Occipital lobe (tissue), 2 donors: ENCODE measurements around the gene RRH. TPM values are rescaled to one million over a fixed set of nuclear protein-coding genes. Genes with fewer than 3 reads are reported as not detected.
"Not testable (repeated sequence)": the region's sequence is repeated elsewhere in the genome, so short reads cannot be mapped to it uniquely, and the experiment has no call there.

Experiments
- DNase-seq: peaks from one replicate; lab custom pipeline; 2025; lab: John Stamatoyannopoulos, UW
- total RNA-seq: library from RNA; depleted of rRNA; stranded (reverse); fragments of >200 nt; gene quantifications from one replicate; pipeline ENCODE4 v1.2.3, GENCODE V29; 2014

The RRH gene
- total RNA-seq, 1 donor from 2014 or later = not detected

- DNase-seq = no peak
Measured at GRCh38 chr4:109846395-109847098, 18.8 kb downstream of the RRH start.

GRCh38 chr4:109847896-109848442 is 20.2 kb downstream of the RRH start, which contains the start of gene LRIT3:
Gene LRIT3 (plus strand): TSS chr4:109848107. CDS start chr4:109848202, 95 bp downstream.
- DNase-seq = no peak

- DNase-seq = no peak
Measured at GRCh38 chr4:109848501-109848900, 20.7 kb downstream of the RRH start.

GRCh38 chr4:109850601-109851000 is 22.8 kb downstream of the RRH start:
- no peak for DNase-seq

- DNase-seq = not testable (repeated sequence)
Measured at GRCh38 chr4:109859426-109860300, 31.9 kb downstream of the RRH start.

- DNase-seq = no peak
Measured at GRCh38 chr4:109861271-109861670, 33.5 kb downstream of the RRH start.

- no peak for DNase-seq
Measured at GRCh38 chr4:109861916-109862511, 34.2 kb downstream of the RRH start.

- no peak for DNase-seq
Measured at GRCh38 chr4:109864134-109864533, 36.4 kb downstream of the RRH start.

- DNase-seq = no peak
Measured at GRCh38 chr4:109870061-109870460, 42.3 kb downstream of the RRH start.

- DNase-seq = no peak
Measured at GRCh38 chr4:109872065-109872464, 44.3 kb downstream of the RRH start.

- DNase-seq = no peak
Measured at GRCh38 chr4:109872950-109873656, 45.3 kb downstream of the RRH start.

GRCh38 chr4:109873791-109874514 is 46.2 kb downstream of the RRH start:
- no peak for DNase-seq

- no peak for DNase-seq
Measured at GRCh38 chr4:109875106-109875505, 47.3 kb downstream of the RRH start.

- not testable (repeated sequence) for DNase-seq
Measured at GRCh38 chr4:109875553-109875952, 47.8 kb downstream of the RRH start.

- no peak for DNase-seq
Measured at GRCh38 chr4:109876634-109877265, 49.0 kb downstream of the RRH start.

GRCh38 chr4:109877400-109877799 is 49.6 kb downstream of the RRH start:
- DNase-seq = no peak

GRCh38 chr4:109878355-109878754 is 50.6 kb downstream of the RRH start:
- no peak for DNase-seq

GRCh38 chr4:109879081-109879480 is 51.3 kb downstream of the RRH start:
- DNase-seq = no peak

GRCh38 chr4:109879636-109880314 is 52.0 kb downstream of the RRH start:
- DNase-seq = no peak
